ENCODE measurements around the gene MLF2. TPM values are rescaled to one million over a fixed set of nuclear protein-coding genes. Genes with fewer than 3 reads are reported as not detected.
"Not testable (repeated sequence)": the region's sequence is repeated elsewhere in the genome, so short reads cannot be mapped to it uniquely, and the experiment has no call there.

Gene MLF2
- polyA plus RNA-seq, 1 donor from 2014 or later, result 152 TPM

DNA sequence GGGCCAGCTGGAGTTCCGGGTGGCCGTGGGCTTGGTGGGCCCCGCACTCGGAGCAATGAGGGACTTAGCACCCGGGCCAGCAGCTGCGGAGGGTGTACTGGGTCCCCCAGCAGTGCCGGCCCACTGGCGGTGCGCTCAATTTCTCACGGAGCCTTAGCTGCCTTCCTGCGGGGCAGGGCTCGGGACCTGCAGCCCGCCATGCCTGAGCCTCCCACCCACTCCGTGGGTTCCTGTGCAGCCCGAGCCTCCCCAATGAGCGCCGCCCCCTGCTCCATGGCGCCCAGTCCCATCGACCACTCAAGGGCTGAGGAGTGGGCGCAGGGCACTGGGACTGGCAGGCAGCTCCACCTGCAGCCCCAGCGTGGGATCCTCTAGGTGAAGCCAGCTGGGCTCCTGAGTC is 44.6 kb downstream of the MLF2 start:
- H3K27ac Mint-ChIP-seq, H3K4me3 Mint-ChIP-seq, H3K9me3 Mint-ChIP-seq, H3K4me1 Mint-ChIP-seq, H3K36me3 Mint-ChIP-seq: not testable (repeated sequence)
- H3K27me3 Mint-ChIP-seq, result peaks cover 22% of the 10 kb centered on the region

DNA sequence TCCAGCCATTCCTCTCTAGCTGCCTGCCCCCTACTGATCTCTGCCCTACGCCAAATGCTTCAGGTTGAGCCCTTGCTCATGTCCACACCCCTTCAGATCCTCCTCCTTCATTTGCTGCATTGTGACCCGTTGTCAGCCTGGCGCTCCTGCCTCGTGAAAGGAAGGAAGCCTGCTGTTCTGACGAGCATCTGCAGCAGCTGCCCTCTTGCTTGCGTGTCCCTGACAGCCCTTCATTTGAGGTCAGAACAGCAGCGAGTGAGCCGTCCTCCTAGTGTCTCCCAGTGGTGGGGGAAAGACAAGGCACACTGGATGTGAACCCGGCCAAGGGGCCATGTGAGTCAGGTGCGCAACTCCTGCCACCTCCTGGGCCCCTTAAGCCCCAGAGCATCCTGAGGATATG is 49.3 kb downstream of the MLF2 start:
- Mint-ChIP-seq H3K4me3 (peak overlapping the region in 1 of 4 donors; percentile 42), H3K9me3 (peaks cover 0 to 3% (median 2%) of the 10 kb centered on the region in 3 donors), H3K36me3 (no peaks in the 10 kb centered on the region), H3K27ac (no peak overlapping the region), H3K27me3 (peaks cover 49% of the 10 kb centered on the region), H3K4me1 (peaks cover 8 to 14% (median 11%) of the 10 kb centered on the region in 3 donors)

DNA sequence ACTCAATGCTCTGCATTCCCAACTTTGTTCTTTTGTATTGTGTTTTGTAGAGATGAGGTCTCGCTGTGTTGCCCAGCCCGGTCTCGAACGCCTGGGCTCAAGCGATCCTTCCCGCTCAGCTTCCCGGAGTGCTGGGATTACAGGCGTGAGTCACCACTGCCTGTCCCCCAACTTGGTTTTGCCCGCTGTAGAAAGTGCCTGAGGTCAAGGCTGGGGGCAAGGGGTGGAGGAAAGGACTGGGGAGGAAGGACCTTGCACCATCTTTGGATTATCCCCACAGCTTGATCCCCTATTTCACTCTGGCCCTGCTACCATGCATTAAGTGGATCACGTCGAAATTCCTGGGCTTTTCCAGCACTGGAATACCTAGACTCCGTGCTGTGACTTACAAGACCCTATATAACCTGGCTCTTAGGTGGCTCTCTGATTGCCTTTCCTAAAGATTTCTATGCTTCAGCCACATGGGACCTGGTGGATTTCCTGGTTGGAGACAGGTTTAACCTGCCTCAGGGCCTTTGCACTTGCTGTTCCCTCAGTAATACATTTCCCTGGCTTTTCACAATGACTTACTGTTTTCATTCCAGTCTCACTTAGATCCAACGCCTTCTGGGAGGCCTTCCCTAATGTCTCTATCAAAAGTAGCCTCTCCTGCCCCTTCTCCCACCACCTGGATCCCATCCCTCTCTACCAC is 51.7 kb downstream of the MLF2 start:
- peaks cover 48% of the 10 kb centered on the region for H3K27me3 Mint-ChIP-seq
- peak overlapping the region; percentile 46 to 83 (median 62) for H3K4me3 Mint-ChIP-seq
- H3K4me1 Mint-ChIP-seq, result peaks cover 19 to 29% (median 25%) of the 10 kb centered on the region in 3 donors
- no peak overlapping the region for H3K27ac Mint-ChIP-seq
- no peaks in the 10 kb centered on the region for H3K36me3 Mint-ChIP-seq
- H3K9me3 Mint-ChIP-seq, result peaks cover 0 to 3% (median 2%) of the 10 kb centered on the region in 3 donors

GRCh38 chr12:6700646-6701051 is 52.3 kb downstream of the MLF2 start, which contains the start of gene PIANP:
TSS of gene PIANP (minus strand) at chr12:6700815. CDS start at chr12:6698061, 2,754 bp downstream.
- Mint-ChIP-seq H3K4me1 (peaks cover 25 to 34% (median 25%) of the 10 kb centered on the region in 3 donors), H3K36me3 (no peaks in the 10 kb centered on the region), H3K27me3 (peaks cover 48% of the 10 kb centered on the region), H3K27ac (peak within 1 kb of the TSS in 1 of 3 donors; percentile 67), H3K4me3 (peak within 1 kb of the TSS; percentile 46 to 83 (median 68)), H3K9me3 (peaks cover 0 to 3% (median 2%) of the 10 kb centered on the region in 3 donors)

- peaks cover 25 to 37% (median 27%) of the 10 kb centered on the region in 3 donors for H3K4me1 Mint-ChIP-seq
These were observed 52.8 kb downstream of the MLF2 start for GRCh38 chr12:6699989-6700645.

GRCh38 chr12:6699259-6699988 is 53.5 kb downstream of the MLF2 start:
- Mint-ChIP-seq H3K27ac (peak overlapping the region in 1 of 3 donors; percentile 67), H3K27me3 (peaks cover 41% of the 10 kb centered on the region), H3K9me3 (peaks cover 0 to 3% (median 2%) of the 10 kb centered on the region in 3 donors), H3K4me3 (peak overlapping the region in 3 of 4 donors; percentile 61 to 90 (median 67)), H3K36me3 (no peaks in the 10 kb centered on the region), H3K4me1 (peaks cover 25 to 38% (median 30%) of the 10 kb centered on the region in 3 donors)

More at GRCh38 chr12:6699989-6700645, 52.8 kb downstream of the MLF2 start:
- Mint-ChIP-seq H3K4me3 (peak overlapping the region in 2 of 4 donors; percentile 61 to 63), H3K36me3 (no peaks in the 10 kb centered on the region), H3K27me3 (peaks cover 45% of the 10 kb centered on the region), H3K9me3 (peaks cover 0 to 3% (median 2%) of the 10 kb centered on the region in 3 donors), H3K27ac (peak overlapping the region in 1 of 3 donors; percentile 67)

- peaks cover 25 to 38% (median 30%) of the 10 kb centered on the region in 3 donors for H3K4me1 Mint-ChIP-seq
- H3K27me3 Mint-ChIP-seq, result peaks cover 34% of the 10 kb centered on the region
- H3K36me3 Mint-ChIP-seq, result no peaks in the 10 kb centered on the region
- H3K4me3 Mint-ChIP-seq, result no peak overlapping the region
- peaks cover 0 to 3% (median 2%) of the 10 kb centered on the region in 3 donors for H3K9me3 Mint-ChIP-seq
- no peak overlapping the region for H3K27ac Mint-ChIP-seq
These were observed 54.4 kb downstream of the MLF2 start for GRCh38 chr12:6698352-6699046.

Other genes starting within 250 kb of the MLF2 start
- 1,479 TPM for gene GAPDH, start 218.6 kb downstream of the MLF2 start, polyA plus RNA-seq
- gene IFFO1, start 197.1 kb downstream of the MLF2 start, polyA plus RNA-seq, result 12.3 TPM
- gene NOP2, start 184.8 kb downstream of the MLF2 start, polyA plus RNA-seq, result 24.9 TPM
- 55.2 TPM for gene CHD4, start 145.8 kb downstream of the MLF2 start, polyA plus RNA-seq
- 63.6 TPM for gene LPAR5, start 117.2 kb downstream of the MLF2 start, polyA plus RNA-seq
- gene ACRBP, start 105.7 kb downstream of the MLF2 start, polyA plus RNA-seq, result 5.8 TPM
- 76.6 TPM for gene ING4, start 90.0 kb downstream of the MLF2 start, polyA plus RNA-seq
- gene ZNF384, start 63.8 kb downstream of the MLF2 start, polyA plus RNA-seq, result 32.5 TPM
- gene PIANP, start 52.3 kb downstream of the MLF2 start, polyA plus RNA-seq, result not detected
- 36.8 TPM for gene COPS7A, start 29.1 kb downstream of the MLF2 start, polyA plus RNA-seq
- 2.5 TPM for gene PTMS, start 13.2 kb upstream of the MLF2 start, polyA plus RNA-seq
- 0.88 TPM for gene LAG3, start 19.4 kb upstream of the MLF2 start, polyA plus RNA-seq
- gene CD4, start 36.4 kb upstream of the MLF2 start, polyA plus RNA-seq, result 6.6 TPM
- not detected for gene GPR162, start 68.7 kb upstream of the MLF2 start, polyA plus RNA-seq
- not detected for gene P3H3, start 75.3 kb upstream of the MLF2 start, polyA plus RNA-seq
- not detected for gene GNB3, start 87.8 kb upstream of the MLF2 start, polyA plus RNA-seq
- 0.60 TPM for gene CDCA3, start 98.1 kb upstream of the MLF2 start, polyA plus RNA-seq
- gene USP5, start 99.0 kb upstream of the MLF2 start, polyA plus RNA-seq, result 33.2 TPM
- 490 TPM for gene TPI1, start 114.4 kb upstream of the MLF2 start, polyA plus RNA-seq
- 10.6 TPM for gene SPSB2, start 120.2 kb upstream of the MLF2 start, polyA plus RNA-seq
- gene LRRC23, start 151.7 kb upstream of the MLF2 start, polyA plus RNA-seq, result 4.9 TPM
- 21.7 TPM for gene ENO2, start 161.4 kb upstream of the MLF2 start, polyA plus RNA-seq
- gene ATN1, start 174.8 kb upstream of the MLF2 start, polyA plus RNA-seq, result 1.4 TPM
- not detected for gene RNU7-1, start 190.7 kb upstream of the MLF2 start, polyA plus RNA-seq
- 141 TPM for gene C12orf57, start 190.9 kb upstream of the MLF2 start, polyA plus RNA-seq
- 1,038 TPM for gene PTPN6, start 198.2 kb upstream of the MLF2 start, polyA plus RNA-seq
- 123 TPM for gene PHB2, start 217.5 kb upstream of the MLF2 start, polyA plus RNA-seq
- gene EMG1, start 217.8 kb upstream of the MLF2 start, polyA plus RNA-seq, result 62.0 TPM